IPS-NIHi7 (cell line): ENCODE measurements around the gene CDH13.

Experiments
- DNase-seq: peaks from one replicate; pipeline ENCODE4 v3.0.0; 2012; ENCODE audit warnings: mixed read lengths; ENCODE audit errors: extremely low spot score

The CDH13 gene

GRCh38 chr16:83762141-83762991 is 1135.6 kb downstream of the CDH13 start:
- DNase-seq: no peak

- DNase-seq: no peak
Observed at GRCh38 chr16:83762992-83763358, 1136.2 kb downstream of the CDH13 start.

- no peak for DNase-seq
Observed at GRCh38 chr16:83768986-83769385, 1142.2 kb downstream of the CDH13 start.

GRCh38 chr16:83769397-83770008 is 1142.7 kb downstream of the CDH13 start:
- peak; percentile 46 for DNase-seq

- DNase-seq: no peak
Observed at GRCh38 chr16:83771306-83771942, 1144.7 kb downstream of the CDH13 start.

GRCh38 chr16:83772806-83773205 is 1146.0 kb downstream of the CDH13 start:
- DNase-seq: no peak

- no peak for DNase-seq
Observed at GRCh38 chr16:83774066-83774465, 1147.3 kb downstream of the CDH13 start.

- DNase-seq: no peak
Observed at GRCh38 chr16:83776944-83777343, 1150.2 kb downstream of the CDH13 start.

- no peak for DNase-seq
Observed at GRCh38 chr16:83779886-83780285, 1153.1 kb downstream of the CDH13 start.

- no peak for DNase-seq
Observed at GRCh38 chr16:83785455-83785854, 1158.7 kb downstream of the CDH13 start.

- DNase-seq: no peak
Observed at GRCh38 chr16:83789642-83790401, 1163.1 kb downstream of the CDH13 start.

- DNase-seq: no peak
Observed at GRCh38 chr16:83791916-83792315, 1165.1 kb downstream of the CDH13 start.

GRCh38 chr16:83792391-83792790 is 1165.6 kb downstream of the CDH13 start:
- DNase-seq: no peak

- DNase-seq: peak; percentile 56
Observed at GRCh38 chr16:83793179-83793578, 1166.4 kb downstream of the CDH13 start.

GRCh38 chr16:83794860-83795554 is 1168.2 kb downstream of the CDH13 start:
- no peak for DNase-seq

GRCh38 chr16:83797013-83797412 is 1170.2 kb downstream of the CDH13 start:
- no peak for DNase-seq

GRCh38 chr16:83799336-83799735 is 1172.6 kb downstream of the CDH13 start:
- DNase-seq: no peak

GRCh38 chr16:83802135-83802534 is 1175.4 kb downstream of the CDH13 start:
- DNase-seq: peak; percentile 35

GRCh38 chr16:83802554-83803205 is 1175.9 kb downstream of the CDH13 start:
- no peak for DNase-seq

- DNase-seq: no peak
Observed at GRCh38 chr16:83803811-83804210, 1177.0 kb downstream of the CDH13 start.

GRCh38 chr16:83804366-83804765 is 1177.6 kb downstream of the CDH13 start:
- DNase-seq: no peak
